GM19452 (cell line): ENCODE measurements around the gene ANKS3.
A peak's percentile ranks its signal among the peaks of the same experiment; 100 is the strongest.

Experiments
- ATAC-seq: cut with Tn5 transposase; IDR thresholded peaks from one replicate; pipeline ENCODE4 v1.9.1; 2021; ENCODE audit not compliant: unreplicated experiment

Gene ANKS3

DNA sequence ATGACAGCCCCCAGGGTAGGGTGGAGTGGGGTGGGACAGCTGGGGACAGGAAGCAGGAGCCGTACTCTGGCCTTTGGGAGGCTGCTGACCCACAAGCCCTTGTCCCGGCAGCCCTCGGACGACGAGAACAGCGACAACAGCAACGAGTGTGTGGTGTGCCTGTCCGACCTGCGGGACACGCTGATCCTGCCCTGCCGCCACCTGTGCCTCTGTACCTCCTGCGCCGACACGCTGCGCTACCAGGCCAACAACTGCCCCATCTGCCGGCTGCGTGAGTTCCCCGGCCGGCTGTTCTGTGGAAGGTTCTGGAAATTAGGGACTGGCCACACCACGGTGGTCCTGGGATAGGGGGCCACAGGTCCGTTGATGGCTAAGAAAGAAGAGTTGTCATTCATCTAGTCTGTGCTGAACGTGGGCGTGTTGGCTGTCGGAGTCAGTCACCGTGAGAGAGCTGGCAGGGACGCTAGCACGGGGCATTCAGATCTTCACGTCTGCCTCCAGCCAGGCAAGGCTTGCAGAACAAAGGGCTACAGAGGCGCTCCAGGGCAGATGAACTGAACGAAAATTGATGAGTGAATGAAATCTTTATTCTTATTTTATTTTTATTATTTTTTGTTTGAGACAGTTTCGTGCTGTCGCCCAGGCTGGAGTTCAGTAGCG is 60.6 kb downstream of the ANKS3 start:
- no peak for ATAC-seq

DNA sequence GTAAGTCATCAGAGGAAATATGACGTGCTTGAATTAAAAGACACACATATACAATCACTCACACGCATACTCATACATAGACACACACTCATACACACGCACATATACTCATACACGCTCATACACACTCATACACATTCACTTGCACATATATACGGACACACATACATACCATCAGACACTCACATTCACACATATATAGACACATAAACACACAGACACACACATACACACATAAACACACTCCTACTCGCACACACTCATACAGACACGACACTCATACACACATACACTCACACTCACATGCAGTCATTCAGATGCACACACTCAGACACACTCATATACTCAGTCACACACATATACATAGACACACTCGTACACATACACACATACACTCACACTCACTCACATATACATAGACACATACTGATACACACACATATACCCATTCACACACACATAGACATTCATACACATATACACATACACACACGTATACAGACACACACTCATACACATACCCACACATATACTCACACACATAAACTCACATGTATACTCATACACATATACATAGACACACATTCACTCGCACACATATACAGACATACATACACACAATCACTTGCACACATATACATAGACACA is 65.6 kb downstream of the ANKS3 start:
- no peak for ATAC-seq

- ATAC-seq, result no peak
These were observed 66.7 kb downstream of the ANKS3 start for GRCh38 chr16:4667203-4667963.

- ATAC-seq, result no peak
These were observed 67.4 kb downstream of the ANKS3 start for GRCh38 chr16:4666537-4667202.

DNA sequence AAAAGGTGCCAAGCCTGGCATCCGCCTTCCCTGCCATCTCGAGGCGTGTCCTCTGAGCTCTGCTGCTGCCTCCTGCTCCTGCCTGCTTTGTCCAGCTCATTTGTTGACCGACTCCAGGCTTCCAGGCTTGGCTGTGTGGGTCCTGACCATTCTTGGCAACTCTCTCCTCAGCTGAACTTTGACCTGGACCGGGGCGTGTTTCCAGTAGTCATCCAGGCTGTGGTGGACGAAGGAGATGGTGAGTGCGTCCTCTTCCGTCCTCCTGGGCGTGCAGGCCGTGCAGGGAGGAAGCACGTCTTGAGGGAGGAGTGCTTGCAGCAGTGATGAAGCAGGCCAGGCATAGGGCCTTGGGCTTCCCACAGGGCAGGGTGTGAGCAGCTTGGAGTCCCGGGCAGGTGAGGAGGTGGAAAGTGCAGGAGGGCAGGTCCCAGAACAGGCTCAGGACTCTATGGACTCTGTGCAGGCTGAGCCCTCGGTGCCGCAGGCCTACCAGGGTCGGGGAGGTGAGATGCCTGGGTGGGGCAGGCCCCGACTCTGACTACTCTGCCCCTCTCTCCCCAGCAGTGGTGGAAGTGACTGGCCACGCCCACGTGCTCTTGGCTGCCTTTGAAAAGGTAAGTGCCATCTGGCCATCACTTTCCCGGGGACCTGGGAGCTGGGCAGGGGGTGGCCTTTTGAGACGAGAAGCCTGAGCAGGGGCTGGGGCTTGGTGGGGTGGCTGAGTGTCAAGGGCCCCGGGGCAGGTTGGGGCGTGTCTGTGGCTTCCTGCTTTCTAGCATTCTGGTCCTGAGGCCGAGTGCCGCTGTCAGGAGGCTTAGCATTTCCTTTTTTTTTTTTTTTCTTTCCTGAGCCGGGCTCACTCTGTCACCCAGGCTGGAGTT is 69.3 kb downstream of the ANKS3 start:
- no peak for ATAC-seq

DNA sequence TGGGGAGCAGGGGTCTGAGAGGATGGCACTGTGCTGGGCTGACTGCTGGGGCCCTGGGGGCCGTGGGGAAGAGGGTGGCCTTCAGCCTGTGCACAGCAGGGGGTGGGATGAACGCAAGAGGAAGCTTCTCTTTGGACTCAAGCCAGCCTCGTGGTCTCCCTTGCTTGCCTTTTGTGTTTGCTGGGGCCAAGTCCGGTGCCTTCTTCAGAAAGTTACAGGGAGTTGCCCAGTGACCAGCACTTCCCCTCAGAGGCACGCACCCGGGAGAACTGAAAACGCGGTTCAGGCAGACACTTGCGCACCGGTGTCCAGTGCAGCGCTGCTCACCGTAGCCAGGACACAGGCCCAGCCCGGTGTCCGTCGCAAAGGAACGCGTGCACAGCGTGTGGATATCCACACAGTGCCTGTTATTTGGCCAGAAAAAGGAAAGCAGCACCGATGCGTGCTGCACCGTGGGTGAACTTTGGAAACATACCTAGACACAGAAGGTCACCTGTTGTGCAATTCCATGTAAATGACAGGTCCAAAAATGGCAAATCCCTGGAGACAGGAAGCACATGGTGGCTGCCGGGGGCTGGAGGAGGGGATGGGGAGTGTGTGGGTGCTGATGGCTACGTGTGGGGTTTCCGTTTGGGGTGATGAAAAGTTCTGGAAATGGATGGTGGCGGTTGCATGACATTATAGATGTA is 70.2 kb downstream of the ANKS3 start:
- no peak for ATAC-seq

GRCh38 chr16:4663465-4663776 is 70.7 kb downstream of the ANKS3 start:
- ATAC-seq, result no peak

- ATAC-seq, result no peak
These were observed 72.4 kb downstream of the ANKS3 start for GRCh38 chr16:4661661-4662060.

- ATAC-seq, result peak; percentile 53
These were observed 73.5 kb downstream of the ANKS3 start for GRCh38 chr16:4660454-4661007.

DNA sequence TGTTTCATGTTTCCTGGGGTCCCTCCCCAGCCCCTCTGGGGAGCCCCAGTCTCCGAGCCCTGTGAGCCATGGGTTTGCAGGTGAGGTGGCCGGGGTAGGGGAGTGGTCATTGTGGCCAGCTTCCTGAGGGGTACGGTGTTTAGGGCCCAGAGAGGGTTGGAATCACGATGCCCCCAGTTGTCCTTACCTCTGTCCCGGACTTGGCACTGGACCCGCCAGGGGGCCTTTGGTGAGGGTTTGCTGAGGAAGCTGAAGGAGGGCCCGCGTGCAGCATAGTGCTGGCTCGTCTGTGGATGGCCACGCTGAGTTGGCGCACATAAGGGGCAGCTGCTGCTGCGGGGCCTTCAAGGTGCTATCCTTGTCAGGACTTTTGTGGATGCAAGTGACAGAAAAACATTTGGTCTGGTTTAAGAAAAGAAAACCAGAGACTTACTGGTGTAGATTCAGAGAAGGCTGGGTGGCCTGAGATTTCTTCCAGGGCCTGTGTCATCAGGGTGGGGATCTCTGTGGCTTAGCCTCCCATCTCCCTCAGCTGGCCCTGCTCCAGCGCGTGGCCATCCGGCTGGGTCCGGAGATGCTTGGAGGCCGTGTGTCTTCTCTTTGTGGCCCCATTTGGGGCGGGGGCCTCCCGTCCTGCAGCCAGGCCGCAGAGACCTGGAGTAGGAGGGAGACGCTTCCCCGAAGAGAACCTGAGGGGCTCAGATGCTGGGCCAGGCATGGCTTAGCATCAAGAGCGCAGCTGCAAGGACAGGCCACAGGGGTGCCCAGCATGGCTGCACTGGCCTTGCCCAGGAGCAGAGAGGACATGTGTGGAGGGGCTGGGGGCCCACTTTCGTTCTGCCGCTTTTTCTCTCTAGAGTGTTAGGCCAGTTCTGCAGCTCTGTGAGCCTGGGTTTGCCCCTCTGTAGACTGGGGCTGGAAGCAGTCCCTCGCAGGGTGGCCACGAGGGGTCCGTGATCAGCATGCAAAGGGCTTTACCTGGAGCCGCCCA is 74.4 kb downstream of the ANKS3 start:
- no peak for ATAC-seq

DNA sequence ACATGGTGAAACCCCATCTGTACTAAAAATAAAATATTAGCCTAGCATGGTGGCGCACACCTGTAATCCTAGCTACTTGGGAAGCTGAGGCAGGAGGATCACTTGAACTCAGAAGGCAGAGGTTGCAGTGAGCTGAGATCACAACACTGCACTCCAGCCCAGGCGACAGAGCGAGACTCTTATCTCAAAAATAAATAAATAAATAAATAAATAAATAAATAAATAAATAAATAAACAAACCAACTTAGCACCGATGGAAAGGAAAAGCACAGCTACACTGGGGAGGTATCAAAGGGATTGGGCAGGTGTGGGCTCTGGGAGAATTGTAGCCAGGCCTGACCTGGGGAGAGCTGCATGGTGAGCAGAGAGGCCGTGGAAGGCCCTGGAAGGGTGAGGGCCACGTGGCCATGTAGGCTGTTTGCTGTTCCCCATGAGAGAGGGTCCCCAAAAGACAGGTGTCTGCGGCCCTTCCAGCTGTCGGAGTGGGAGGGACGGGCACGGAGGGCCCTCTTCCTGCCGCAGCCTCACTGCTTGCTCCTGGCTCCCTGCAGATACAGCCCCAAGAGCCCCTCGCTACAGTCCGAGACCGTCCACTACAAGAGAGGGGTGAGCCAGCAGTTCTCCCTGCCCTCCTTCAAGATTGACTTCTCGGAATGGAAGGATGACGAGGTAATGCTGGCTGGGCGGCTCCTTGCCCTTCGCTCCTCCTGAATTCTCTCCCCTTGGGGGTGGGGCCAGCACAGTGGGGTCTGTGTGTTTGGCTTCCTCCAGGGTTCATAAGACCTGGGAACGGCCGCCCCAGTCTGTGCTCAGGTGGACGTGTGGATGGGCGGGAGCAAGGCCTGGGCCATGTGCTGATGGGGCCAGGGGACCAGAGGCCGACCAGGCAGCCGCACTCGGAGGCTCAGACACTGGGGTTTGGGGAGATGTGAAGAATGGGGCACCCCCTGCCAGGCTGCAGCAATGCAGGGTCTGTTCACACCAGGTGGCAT is 77.1 kb downstream of the ANKS3 start:
- ATAC-seq, result no peak

DNA sequence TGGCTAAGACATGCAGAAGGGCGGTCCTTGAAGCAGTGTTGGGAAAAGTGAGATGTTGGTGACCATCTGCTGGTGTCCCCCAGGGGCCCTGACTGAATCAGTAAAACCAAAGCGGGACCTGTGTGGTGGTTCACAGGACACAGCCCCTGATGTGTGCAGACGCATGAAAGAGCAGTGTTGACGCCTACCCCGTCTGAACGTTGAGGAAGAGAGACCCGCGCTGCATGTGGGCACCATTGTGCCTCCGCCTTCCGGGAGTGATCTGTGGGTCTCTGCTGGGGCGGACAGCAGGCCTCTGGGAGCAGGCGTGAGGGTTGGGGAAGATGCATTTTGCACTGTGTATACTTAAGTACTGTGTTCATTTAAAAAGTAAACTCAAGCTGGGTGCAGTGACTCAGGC is 77.8 kb downstream of the ANKS3 start:
- ATAC-seq, result no peak

DNA sequence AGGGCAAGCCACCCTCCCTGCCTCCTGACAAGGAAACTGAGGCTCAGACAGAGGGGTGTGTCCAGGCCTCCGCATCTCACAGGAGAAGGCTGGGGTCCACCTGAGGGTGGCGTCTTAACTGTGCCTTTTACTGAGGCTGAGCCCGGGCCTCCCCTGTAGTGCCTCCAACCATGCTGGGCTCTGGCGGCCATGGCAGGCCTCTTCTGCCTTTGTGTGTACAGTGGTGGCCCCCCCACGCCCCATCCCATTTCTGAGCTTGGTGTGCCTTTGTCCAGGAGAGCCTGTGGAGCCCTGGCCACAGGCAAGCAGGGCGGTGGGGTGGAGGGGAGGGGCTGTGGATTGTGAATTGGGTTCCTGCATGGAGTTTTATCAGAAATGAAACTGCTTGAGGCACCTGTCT is 78.3 kb downstream of the ANKS3 start:
- no peak for ATAC-seq

DNA sequence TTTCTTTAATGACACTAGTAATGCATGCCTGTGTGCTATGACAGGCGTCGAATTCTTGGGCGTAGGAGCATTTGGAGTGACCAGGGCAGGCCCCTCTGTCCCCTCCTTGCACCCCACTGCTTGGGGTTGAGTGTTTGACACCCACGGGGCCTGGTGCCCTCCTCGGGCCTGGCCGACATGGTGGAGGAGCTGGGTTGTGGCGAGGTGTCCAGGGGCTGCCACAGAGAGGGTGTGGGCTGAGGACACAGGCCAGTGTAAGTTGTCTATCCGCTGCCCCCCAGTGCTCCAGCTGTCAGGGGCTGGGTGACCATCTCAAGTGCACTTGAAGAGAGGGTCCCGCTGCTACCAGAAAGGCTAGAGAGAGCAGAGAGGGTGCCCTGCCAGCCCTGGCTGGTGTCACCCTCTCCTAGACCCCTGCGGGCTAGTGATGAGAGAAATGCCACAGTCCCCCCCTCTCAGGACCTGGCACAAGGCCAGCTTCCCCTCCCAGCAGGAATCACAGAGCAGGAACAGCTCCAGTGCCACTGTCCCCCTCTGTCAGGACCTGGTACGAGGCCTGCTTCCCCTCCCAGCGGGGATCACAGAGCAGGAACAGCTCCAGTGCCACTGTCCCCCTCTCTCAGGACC is 79.0 kb downstream of the ANKS3 start:
- ATAC-seq, result no peak

GRCh38 chr16:4654011-4654963 is 79.8 kb downstream of the ANKS3 start:
- no peak for ATAC-seq

DNA sequence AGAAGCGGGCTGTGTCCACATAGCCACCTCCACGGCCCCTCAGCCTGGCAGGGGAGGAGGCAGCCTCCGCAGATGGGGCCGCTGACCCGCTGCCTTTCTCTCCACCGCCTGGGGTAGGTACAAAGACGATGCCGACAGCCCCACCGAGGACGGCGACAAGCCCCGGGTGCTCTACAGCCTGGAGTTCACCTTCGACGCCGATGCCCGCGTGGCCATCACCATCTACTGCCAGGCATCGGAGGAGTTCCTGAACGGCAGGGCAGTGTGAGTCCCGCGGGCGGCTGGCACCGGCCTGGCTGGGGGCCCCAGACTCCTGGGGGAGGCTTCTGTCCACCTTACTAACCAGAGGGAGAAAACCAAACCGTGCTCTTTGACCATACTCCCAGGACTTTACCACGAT is 81.5 kb downstream of the ANKS3 start:
- no peak for ATAC-seq
